ENCODE results near the gene SCYGR3. TPM values are rescaled to one million over a fixed set of nuclear protein-coding genes. Genes with fewer than 3 reads are reported as not detected.

SCYGR3 gene
- not detected in 2 replicates for total RNA-seq (2021; fragmentation: NEBNext Ultra II Directional; extraction: Animal tissue kit (Norgen Biotek cat#: 25700))
- not detected in 2 replicates for polyA plus RNA-seq (2011; rRNA removed)
- not detected for polyA plus RNA-seq (2011; cell fraction: cytosol; rRNA removed)
- polyA plus RNA-seq (2011; cell fraction: nucleus; rRNA removed), result not detected
- polyA plus RNA-seq (2012, experiment 1 of 2), result not detected in 4 replicates
- not detected for polyA plus RNA-seq (2012, experiment 2 of 2)
- not detected for polyA plus RNA-seq (2013, experiment 1 of 2)
- polyA plus RNA-seq (2013, experiment 2 of 2), result not detected
- not detected in 2 replicates for polyA minus RNA-seq (2011; rRNA and poly(A)+ RNA removed)
- not detected for polyA minus RNA-seq (2011; cell fraction: cytosol; rRNA and poly(A)+ RNA removed)
- polyA minus RNA-seq (2011; cell fraction: nucleus; rRNA and poly(A)+ RNA removed), result not detected
- long read RNA-seq, experiment 1, result 0 reads
- long read RNA-seq, experiment 2, result 0 reads

DNA sequence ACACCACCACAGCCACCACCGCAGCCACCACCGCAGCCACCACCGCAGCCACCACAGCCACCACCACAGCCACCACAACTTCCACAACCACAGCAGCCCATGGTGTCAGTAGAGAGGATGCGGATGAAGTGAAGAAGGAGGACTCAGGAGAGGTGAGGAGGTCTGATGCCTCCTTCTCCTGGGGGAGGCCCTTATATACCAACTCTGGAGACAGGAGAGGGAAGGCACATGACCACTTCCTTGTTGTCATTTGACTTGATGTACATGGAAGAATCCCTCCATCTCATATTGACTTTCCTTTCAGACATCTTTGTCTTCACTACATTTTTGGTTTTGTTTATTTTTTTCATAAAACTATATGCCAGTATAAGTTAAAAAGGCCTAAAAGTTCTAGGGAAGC lies at the start of gene SCYGR3:
SCYGR3 (minus strand) TSS at position 101 of the 400 bp plus-strand sequence; CDS start at position 101, 0 bp downstream.
- Histone ChIP-seq H4K5ac (ENCODE audit: insufficient read length, low read depth, low read length) (no peak within 1 kb of the TSS), H2AK5ac (ENCODE audit: low read depth, low read length) (no peak within 1 kb of the TSS), H2BK5ac (ENCODE audit: low read depth, low read length) (no peak within 1 kb of the TSS), H2BK120ac (replicated peaks; ENCODE audit: low read depth, low read length) (no peak within 1 kb of the TSS), H2AFZ (ENCODE audit: low read length) (no peak within 1 kb of the TSS), H3K23me2 (ENCODE audit: low read depth, low read length) (0 out of 2 replicates have a peak, but pooled peaks cover 3% of the 10 kb centered on the region), H3K4ac (replicated peaks; ENCODE audit: insufficient read length, low read depth, low read length) (no peak within 1 kb of the TSS), H3K56ac (replicated peaks; ENCODE audit: insufficient read length, low read depth, low read length) (no peak within 1 kb of the TSS), H3K79me1 (ENCODE audit: low read depth, low read length) (no peaks in the 10 kb centered on the region), H3K79me2 (ENCODE audit: control insufficient read depth in 1 of 2, insufficient read depth in 2 of 2, low read length in 2 of 2) (no peaks in the 10 kb centered on the region), H2BK12ac (ENCODE audit: low read depth, low read length) (0 out of 2 replicates have a peak within 1 kb of the TSS, but pooled peaks have one; percentile 60), H3K9me3 (ENCODE audit: insufficient read depth in 2 of 2, low read depth in 1 of 2, low read length in 1 of 2) (no peaks in the 10 kb centered on the region), H4K91ac (replicated peaks; ENCODE audit: insufficient read length, low read length) (no peak within 1 kb of the TSS), H3K36me3 (ENCODE audit: control insufficient read depth in 2 of 4, insufficient read depth in 4 of 4, low read length in 3 of 4) (no peaks in the 10 kb centered on the region), H3K27me3 (replicated peaks in 1 of 4; ENCODE audit: control insufficient read depth in 3 of 4, extremely low read depth in 1 of 4, insufficient read depth in 3 of 4, low read length in 3 of 4) (no peaks in the 10 kb centered on the region), H3K23ac (ENCODE audit: insufficient read length) (no peak within 1 kb of the TSS), H3K18ac (ENCODE audit: extremely low read depth, low read length) (no peak within 1 kb of the TSS), H4K20me1 (replicated peaks in 1 of 2; ENCODE audit: control insufficient read depth in 1 of 2, insufficient read depth in 2 of 2, low read length in 2 of 2) (no peaks in the 10 kb centered on the region), H4K8ac (ENCODE audit: extremely low read depth, insufficient read depth, low read length) (no peak within 1 kb of the TSS), H2BK15ac (ENCODE audit: low read length) (no peak within 1 kb of the TSS), H2BK20ac (ENCODE audit: low read length) (no peak within 1 kb of the TSS), H3K27ac (ENCODE audit: low read depth, low read length) (no peak within 1 kb of the TSS), H3K4me3 (ENCODE audit: extremely low read depth in 1 of 4, insufficient read depth in 2 of 4, low read depth in 3 of 4, low read length in 4 of 4) (no peak within 1 kb of the TSS), H3K4me1 (replicated peaks in 1 of 4; ENCODE audit: control insufficient read depth in 3 of 4, insufficient read depth in 4 of 4, low read length in 3 of 4) (peaks cover 0 to 5% (median 1%) of the 10 kb centered on the region in 4 experiments; a peak in 1 of 7 replicates), H3K14ac (ENCODE audit: insufficient read length) (no peak within 1 kb of the TSS), H3K4me2 (ENCODE audit: insufficient read depth in 1 of 2, low read depth in 2 of 2, low read length in 2 of 2) (no peak within 1 kb of the TSS), H3K9ac (replicated peaks in 1 of 4; ENCODE audit: extremely low read depth in 1 of 4, low read depth in 3 of 4, low read length in 3 of 4) (no peak within 1 kb of the TSS)
- ChIA-PET POLR2A (ENCODE audit: partially characterized antibody) (no interaction called here), CTCF (ENCODE audit: partially characterized antibody) (interaction anchor here (1.7 to 2.0 kb wide), 2 partner anchors 13 to 159 kb away, joined by 6 read pairs; no protein-coding TSS in a partner anchor)
- TF ChIP-seq CBX8 (IDR thresholded peaks at IDR 0.05; ENCODE audit: borderline replicate concordance, low read depth, low read length) (no peak), JUND (IDR thresholded peaks at IDR 0.05; ENCODE audit: low read length) (no peak), RFX5 (IDR thresholded peaks at IDR 0.05; ENCODE audit: borderline replicate concordance, low read depth, low read length) (no peak), SIX5 (IDR thresholded peaks at IDR 0.05; ENCODE audit: low read depth, low read length) (no peak), CBX5 (IDR thresholded peaks at IDR 0.05; ENCODE audit: low read depth, low read length) (no peak), JUN (IDR thresholded peaks at IDR 0.05; ENCODE audit: low read depth, low read length) (no peak)
- 100% methylated on average over 1 of the region's 4 CpGs; no CpG with 5 or more reads in 1 of the 2 experiments for WGBS, 2 experiments (ENCODE audit: extremely low coverage in 1 of 2, insufficient coverage in 1 of 2, insufficient read length in 1 of 2, insufficient replicate concordance in 2 of 2, low coverage in 1 of 2, low lambda C conversion rate in 2 of 2, missing lambda C conversion rate in 1 of 2)
- DNase-seq (ENCODE audit: low read depth in 1 of 2, low spot score in 2 of 2) (no peak), FAIRE-seq (no peak)
